DND-41 (cell line): ENCODE measurements around the gene SIX3.

ENCODE experiments used
- ATAC-seq: fragments of 200-7000 bp; cut with Tn5 transposase; 3 replicates; pipeline ENCODE4 v1.9.1; 2021; ENCODE audit warnings: low read depth; ENCODE audit not compliant: insufficient read depth
- DNase-seq: peaks from one replicate; pipeline ENCODE4 v3.0.0-alpha.2; 2020
- H2AFZ ChIP-seq: 2 replicates; pipeline ENCODE4 v1.6.0; 2012; ENCODE audit warnings: low read depth, low read length
- H3K27ac ChIP-seq: 2 replicates; pipeline ENCODE4 v1.5.1; 2012; ENCODE audit warnings: low read length, inconsistent platforms
- H3K27me3 ChIP-seq: fragments of 200-600 bp; sonication (generic); 2 replicates; pipeline ENCODE4 v1.6.0; 2012; ENCODE audit warnings: low read length, mild to moderate bottlenecking, inconsistent platforms; ENCODE audit not compliant: insufficient read depth, poor library complexity
- H3K36me3 ChIP-seq: 2 replicates; pipeline ENCODE4 v1.5.1; 2012; ENCODE audit warnings: low read length, inconsistent platforms; ENCODE audit not compliant: insufficient read depth
- H3K4me1 ChIP-seq: 2 replicates; pipeline ENCODE4 v1.5.1; 2012; ENCODE audit warnings: mild to moderate bottlenecking, low read length; ENCODE audit not compliant: insufficient read depth
- H3K4me2 ChIP-seq: 2 replicates; pipeline ENCODE4 v1.6.0; 2012; ENCODE audit warnings: mild to moderate bottlenecking, moderate library complexity, low read length, inconsistent platforms; ENCODE audit not compliant: insufficient read depth
- H3K4me3 ChIP-seq, 2 experiments: fragments of 200-600 bp in 1 of 2; shearing (Covaris generic) in 1 of 2; 2 replicates each; pipeline ENCODE4 v1.5.1; 2012 to 2016; ENCODE audit warnings: inconsistent platforms in 2 of 2, low read length in 2 of 2, mild to moderate bottlenecking in 2 of 2, low read depth in 1 of 2, moderate library complexity in 1 of 2
- H3K79me2 ChIP-seq: 2 replicates; pipeline ENCODE4 v1.6.0; 2012; ENCODE audit warnings: low read length, inconsistent platforms; ENCODE audit not compliant: insufficient read depth
- H3K9ac ChIP-seq: 2 replicates; pipeline ENCODE4 v1.6.0; 2012; ENCODE audit warnings: low read depth, mild to moderate bottlenecking, inconsistent platforms, low read length, moderate library complexity
- H3K9me3 ChIP-seq: 2 replicates; pipeline ENCODE4 v1.5.1; 2012; ENCODE audit warnings: low read length, moderate library complexity, mild to moderate bottlenecking, inconsistent platforms; ENCODE audit not compliant: insufficient read depth, severe bottlenecking
- H4K20me1 ChIP-seq: 2 replicates; pipeline ENCODE4 v1.6.0; 2012; ENCODE audit warnings: low read length; ENCODE audit not compliant: insufficient read depth
- CTCF ChIP-seq: IDR thresholded peaks from 2 replicates; pipeline ENCODE4 v1.5.1; 2012; ENCODE audit warnings: borderline replicate concordance, low read length, moderate library complexity, mild to moderate bottlenecking; ENCODE audit not compliant: poor library complexity, severe bottlenecking; ENCODE audit errors: extremely low read depth
- EZH2 ChIP-seq: IDR thresholded peaks from 3 replicates; pipeline ENCODE4 v1.6.1; 2012; ENCODE audit warnings: borderline replicate concordance, low read depth, mild to moderate bottlenecking, moderate library complexity, low read length, inconsistent platforms; ENCODE audit not compliant: severe bottlenecking

The SIX3 gene

GRCh38 chr2:44918095-44918775 is 23.3 kb upstream of the SIX3 start:
- DNase-seq = no peak

DNA sequence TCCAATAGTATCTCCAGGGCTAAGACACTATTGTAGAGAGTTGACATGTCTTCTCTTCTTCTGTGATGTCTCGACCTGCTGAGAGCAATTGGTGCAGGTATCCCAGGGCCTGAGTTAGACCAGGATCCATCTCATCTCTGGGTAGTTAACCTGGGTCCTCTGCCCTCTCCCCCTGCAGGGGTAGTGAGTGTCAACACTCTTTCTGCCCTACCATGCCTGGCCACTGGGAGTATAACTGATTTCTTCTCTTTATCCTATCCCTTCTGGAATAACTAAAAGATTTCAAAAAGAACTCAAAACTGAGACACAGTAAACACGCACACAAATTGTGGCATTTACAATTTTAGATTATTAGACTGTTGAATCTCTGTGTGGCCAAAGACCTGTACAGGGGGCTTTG is 20.8 kb upstream of the SIX3 start:
- Histone ChIP-seq H3K27ac (no peak overlapping the region), H3K4me3 (no peak overlapping the region), H3K4me1 (no peaks in the 10 kb centered on the region), H3K4me2 (no peak overlapping the region), H3K36me3 (no peaks in the 10 kb centered on the region), H4K20me1 (no peaks in the 10 kb centered on the region), H3K9me3 (no peaks in the 10 kb centered on the region), H3K9ac (no peak overlapping the region), H3K27me3 (peaks cover 9% of the 10 kb centered on the region), H2AFZ (no peak overlapping the region), H3K79me2 (no peaks in the 10 kb centered on the region)
- no peak for TF ChIP-seq EZH2
- TF ChIP-seq CTCF = no peak
- no peak for ATAC-seq
- DNase-seq = no peak

More at GRCh38 chr2:44918095-44918775, 23.3 kb upstream of the SIX3 start:
- no peak for TF ChIP-seq EZH2
- no peak for TF ChIP-seq CTCF
- H3K36me3 ChIP-seq = no peaks in the 10 kb centered on the region
- no peak overlapping the region for H3K4me2 ChIP-seq
- H3K27me3 ChIP-seq = no peaks in the 10 kb centered on the region
- no peak overlapping the region for H3K9ac ChIP-seq
- H3K79me2 ChIP-seq = no peaks in the 10 kb centered on the region
- no peak overlapping the region for H3K27ac ChIP-seq
- no peak overlapping the region for H3K4me3 ChIP-seq
- ATAC-seq = no peak; the same call in 2 of the 3 replicates
- H3K9me3 ChIP-seq = no peaks in the 10 kb centered on the region
- no peak overlapping the region for H2AFZ ChIP-seq
- no peaks in the 10 kb centered on the region for H3K4me1 ChIP-seq
- H4K20me1 ChIP-seq = no peaks in the 10 kb centered on the region

GRCh38 chr2:44922776-44923175 is 18.7 kb upstream of the SIX3 start:
- H4K20me1 ChIP-seq = no peaks in the 10 kb centered on the region

More at GRCh38 chr2:44922776-44923175, 18.7 kb upstream of the SIX3 start:
- no peak for DNase-seq
- Histone ChIP-seq H3K9me3 (no peaks in the 10 kb centered on the region), H3K4me2 (no peak overlapping the region), H3K27ac (no peak overlapping the region), H2AFZ (no peak overlapping the region), H3K4me3 (no peak overlapping the region), H3K79me2 (no peaks in the 10 kb centered on the region), H3K4me1 (no peaks in the 10 kb centered on the region), H3K9ac (no peak overlapping the region), H3K27me3 (peaks cover 13% of the 10 kb centered on the region), H3K36me3 (no peaks in the 10 kb centered on the region)
- ATAC-seq = no peak
- no peak for TF ChIP-seq CTCF
- TF ChIP-seq EZH2 = no peak
